IPS-15b (cell line): Measurements from ENCODE around the gene CEBPG.

Experiments
- H3K27me3 ChIP-seq: one replicate; pipeline ENCODE4 v1.6.1; 2013; ENCODE audit warnings: low read length; ENCODE audit not compliant: control insufficient read depth, insufficient read depth
- H3K36me3 ChIP-seq: one replicate; pipeline ENCODE4 v1.6.1; 2013; ENCODE audit warnings: low read length; ENCODE audit not compliant: control insufficient read depth, insufficient read depth
- H3K4me1 ChIP-seq: one replicate; pipeline ENCODE4 v1.6.1; 2013; ENCODE audit warnings: mild to moderate bottlenecking, low read length; ENCODE audit not compliant: control insufficient read depth, insufficient read depth
- H3K4me3 ChIP-seq: one replicate; pipeline ENCODE4 v1.5.1; 2013; ENCODE audit warnings: low read depth, low read length
- H3K9ac ChIP-seq: one replicate; pipeline ENCODE4 v1.6.1; 2013; ENCODE audit warnings: low read depth, mild to moderate bottlenecking, low read length
- H3K9me3 ChIP-seq: one replicate; pipeline ENCODE4 v1.6.1; 2013; ENCODE audit warnings: mild to moderate bottlenecking, low read length; ENCODE audit not compliant: control insufficient read depth, insufficient read depth

The CEBPG gene

GRCh38 chr19:33373453-33374235, at the start of gene CEBPG:
CEBPG (plus strand) TSS chr19:33373709; CDS start chr19:33379240, 5,531 bp downstream.
- Histone ChIP-seq H3K9me3 (no peaks in the 10 kb centered on the region), H3K27me3 (no peaks in the 10 kb centered on the region), H3K4me3 (peak within 1 kb of the TSS; percentile 81), H3K9ac (peak within 1 kb of the TSS; percentile 77), H3K4me1 (peaks cover 18% of the 10 kb centered on the region), H3K36me3 (no peaks in the 10 kb centered on the region)

DNA sequence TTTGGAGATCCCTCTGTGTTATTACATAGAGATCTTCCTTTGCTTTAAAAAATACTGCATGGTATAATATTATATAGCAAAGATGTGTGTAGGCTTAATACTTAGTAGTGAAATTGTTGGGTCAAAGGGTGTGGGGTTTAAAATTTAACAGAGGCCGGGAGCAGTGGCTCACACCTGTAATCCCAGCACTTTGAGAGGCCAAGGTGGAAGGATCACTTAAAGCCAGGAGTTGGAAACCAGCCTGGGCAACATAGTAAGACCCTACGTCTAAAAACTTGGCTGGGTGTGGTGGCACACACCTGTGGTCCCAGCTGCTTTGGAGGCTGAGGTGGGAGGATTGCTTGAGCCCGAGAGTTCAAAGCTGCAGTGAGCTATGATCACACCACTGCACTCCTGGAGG, 48.9 kb upstream of the CEBPG start:
- H3K36me3 ChIP-seq, result no peaks in the 10 kb centered on the region
- no peak overlapping the region for H3K4me3 ChIP-seq
- no peaks in the 10 kb centered on the region for H3K4me1 ChIP-seq
- H3K9ac ChIP-seq, result no peak overlapping the region
- no peaks in the 10 kb centered on the region for H3K9me3 ChIP-seq
- no peaks in the 10 kb centered on the region for H3K27me3 ChIP-seq

- no peaks in the 10 kb centered on the region for H3K36me3 ChIP-seq
- H3K9ac ChIP-seq, result no peak overlapping the region
- no peaks in the 10 kb centered on the region for H3K27me3 ChIP-seq
- H3K4me1 ChIP-seq, result no peaks in the 10 kb centered on the region
- H3K4me3 ChIP-seq, result no peak overlapping the region
- no peaks in the 10 kb centered on the region for H3K9me3 ChIP-seq
Observed at GRCh38 chr19:33325920-33326319, 47.6 kb upstream of the CEBPG start.

DNA sequence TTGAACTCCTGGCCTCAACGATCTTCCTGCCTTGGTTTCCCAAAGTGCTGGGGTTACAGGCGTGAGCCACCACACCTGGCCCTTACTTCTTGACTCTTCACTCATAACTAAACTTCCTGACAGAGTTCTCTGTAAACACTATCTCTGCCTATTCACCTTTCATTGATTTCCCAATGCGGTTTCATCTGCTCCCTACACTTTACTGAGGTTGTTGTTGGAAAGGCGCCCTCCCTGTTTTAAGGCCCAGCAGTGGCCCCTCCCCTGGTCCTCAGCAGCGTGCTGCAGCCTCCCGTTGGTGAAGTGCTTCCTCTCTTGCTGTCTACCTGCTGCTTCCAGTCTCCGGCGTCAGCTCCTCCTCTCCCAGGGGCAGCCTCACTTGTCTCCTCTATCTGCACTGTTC, 44.4 kb upstream of the CEBPG start:
- Histone ChIP-seq H3K36me3 (no peaks in the 10 kb centered on the region), H3K9ac (no peak overlapping the region), H3K27me3 (no peaks in the 10 kb centered on the region), H3K4me3 (no peak overlapping the region), H3K9me3 (no peaks in the 10 kb centered on the region), H3K4me1 (no peaks in the 10 kb centered on the region)

GRCh38 chr19:33329736-33330135, 43.8 kb upstream of the CEBPG start:
- H3K9me3 ChIP-seq, result no peaks in the 10 kb centered on the region
- no peaks in the 10 kb centered on the region for H3K27me3 ChIP-seq
- no peaks in the 10 kb centered on the region for H3K36me3 ChIP-seq
- no peak overlapping the region for H3K4me3 ChIP-seq
- H3K4me1 ChIP-seq, result no peaks in the 10 kb centered on the region
- H3K9ac ChIP-seq, result no peak overlapping the region

DNA sequence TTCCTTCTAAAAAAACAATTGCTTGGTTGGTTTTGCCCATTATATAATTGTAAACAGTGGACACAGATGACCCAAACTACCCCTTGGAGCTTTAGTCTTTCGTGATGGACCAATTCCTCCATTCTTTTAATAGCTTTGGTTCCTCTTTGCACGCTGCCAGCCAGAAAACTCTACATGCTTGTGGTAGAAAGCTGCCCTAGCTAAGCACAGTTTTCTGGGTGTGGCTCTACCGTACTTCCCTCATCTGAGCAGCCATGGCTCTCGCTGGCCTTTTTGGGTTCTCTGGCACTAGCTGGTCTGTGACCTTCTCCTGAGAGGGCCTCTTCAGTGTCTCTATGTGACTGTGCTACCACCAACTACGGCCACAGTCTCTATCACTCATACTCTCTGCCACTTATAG, 41.3 kb upstream of the CEBPG start:
- Histone ChIP-seq H3K9ac (no peak overlapping the region), H3K36me3 (no peaks in the 10 kb centered on the region), H3K9me3 (no peaks in the 10 kb centered on the region), H3K27me3 (no peaks in the 10 kb centered on the region), H3K4me1 (no peaks in the 10 kb centered on the region), H3K4me3 (no peak overlapping the region)

DNA sequence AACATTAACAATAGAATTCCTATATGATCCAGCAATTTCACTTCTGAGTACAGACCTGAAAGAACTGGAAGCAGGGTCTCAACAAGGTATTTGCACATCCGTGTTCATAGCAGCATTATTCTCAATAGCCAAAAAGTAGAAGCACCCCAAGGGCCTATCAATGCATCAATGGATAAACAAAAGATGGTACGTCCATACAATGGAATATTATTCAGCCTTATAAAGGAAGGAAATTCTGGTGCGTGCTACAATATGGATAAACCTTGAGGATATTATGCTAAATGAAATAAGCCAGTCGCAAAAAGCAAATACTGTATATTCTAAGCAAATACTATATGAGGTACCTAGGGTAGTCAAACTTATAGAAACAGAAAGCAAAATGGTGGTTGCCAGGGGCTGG, 40.4 kb upstream of the CEBPG start:
- no peaks in the 10 kb centered on the region for H3K36me3 ChIP-seq
- no peaks in the 10 kb centered on the region for H3K4me1 ChIP-seq
- no peak overlapping the region for H3K9ac ChIP-seq
- H3K9me3 ChIP-seq, result no peaks in the 10 kb centered on the region
- no peaks in the 10 kb centered on the region for H3K27me3 ChIP-seq
- H3K4me3 ChIP-seq, result no peak overlapping the region

GRCh38 chr19:33333642-33334041, 39.9 kb upstream of the CEBPG start:
- Histone ChIP-seq H3K27me3 (no peaks in the 10 kb centered on the region), H3K9me3 (no peaks in the 10 kb centered on the region), H3K36me3 (no peaks in the 10 kb centered on the region), H3K4me3 (no peak overlapping the region), H3K9ac (no peak overlapping the region), H3K4me1 (no peaks in the 10 kb centered on the region)

DNA sequence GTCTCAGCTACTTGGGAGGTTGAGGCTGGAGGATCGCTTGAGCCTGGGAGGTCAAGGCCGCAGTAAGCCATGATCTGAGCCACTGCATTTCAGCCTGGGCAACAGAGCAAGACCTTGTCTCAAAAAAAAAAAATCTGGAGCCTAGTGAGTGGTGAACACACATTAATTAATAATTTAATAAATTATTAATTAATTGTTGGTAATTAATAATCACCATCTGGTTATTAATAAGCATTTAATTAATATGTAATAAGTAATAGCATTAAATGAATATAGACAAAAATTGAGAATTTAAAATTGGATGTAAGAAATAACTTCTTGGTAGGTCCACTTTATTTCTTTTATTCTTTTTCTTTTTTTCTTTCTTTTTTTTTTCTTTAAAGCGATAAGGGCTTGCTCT, 39.2 kb upstream of the CEBPG start:
- Histone ChIP-seq H3K4me1 (no peaks in the 10 kb centered on the region), H3K27me3 (no peaks in the 10 kb centered on the region), H3K9me3 (no peaks in the 10 kb centered on the region), H3K36me3 (no peaks in the 10 kb centered on the region), H3K9ac (no peak overlapping the region), H3K4me3 (no peak overlapping the region)

DNA sequence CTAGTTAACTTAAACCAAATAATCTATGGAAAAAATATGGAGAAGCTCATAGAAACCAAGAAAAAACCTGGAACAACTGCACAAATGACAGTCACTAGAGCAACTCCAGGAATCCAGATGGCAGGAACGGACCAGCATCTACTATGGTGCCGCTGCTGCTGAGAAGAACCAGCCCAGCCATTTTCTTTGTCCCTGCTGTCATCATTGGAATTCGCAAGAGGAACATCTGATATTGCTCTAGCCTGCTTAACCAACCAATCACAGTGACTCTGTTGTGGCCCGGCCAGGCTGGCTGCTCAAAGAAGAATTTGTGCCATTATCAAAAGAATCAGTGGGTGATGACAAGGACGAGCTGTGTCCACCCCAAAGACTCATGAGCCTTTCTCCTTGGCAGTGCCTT, 38.1 kb upstream of the CEBPG start:
- Histone ChIP-seq H3K9me3 (no peaks in the 10 kb centered on the region), H3K36me3 (no peaks in the 10 kb centered on the region), H3K4me3 (no peak overlapping the region), H3K27me3 (no peaks in the 10 kb centered on the region), H3K9ac (no peak overlapping the region), H3K4me1 (no peaks in the 10 kb centered on the region)

- Histone ChIP-seq H3K36me3 (no peaks in the 10 kb centered on the region), H3K4me3 (no peak overlapping the region), H3K9ac (no peak overlapping the region), H3K9me3 (no peaks in the 10 kb centered on the region), H3K4me1 (no peaks in the 10 kb centered on the region), H3K27me3 (no peaks in the 10 kb centered on the region)
Observed at GRCh38 chr19:33339016-33339984, 34.2 kb upstream of the CEBPG start.

DNA sequence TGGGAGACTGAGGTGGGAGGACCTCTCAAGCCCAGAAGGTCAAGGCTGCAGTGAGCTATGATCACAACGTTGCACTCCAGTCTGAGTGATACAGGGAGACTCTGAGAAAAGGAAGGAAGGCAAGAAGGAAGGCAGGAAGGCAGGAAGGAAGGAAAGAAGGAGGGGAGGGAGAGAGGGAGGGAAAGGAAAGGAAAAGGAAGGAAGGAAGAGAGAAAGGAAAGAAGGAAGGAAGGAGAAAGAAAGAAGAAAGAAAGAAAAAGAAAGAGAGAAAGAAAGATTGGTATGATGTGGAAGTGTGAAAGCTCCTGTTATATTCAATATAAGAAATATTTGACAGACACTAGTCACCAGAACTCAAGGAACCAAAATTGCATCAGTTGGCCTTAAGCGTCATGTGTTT, 32.5 kb upstream of the CEBPG start:
- Histone ChIP-seq H3K4me3 (no peak overlapping the region), H3K4me1 (no peaks in the 10 kb centered on the region), H3K9me3 (no peaks in the 10 kb centered on the region), H3K9ac (no peak overlapping the region), H3K27me3 (peaks cover 3% of the 10 kb centered on the region), H3K36me3 (no peaks in the 10 kb centered on the region)
